Activated naive CD4-positive, alpha-beta T cell treated with anti-CD3 and anti-CD28 coated beads, Interleukin-2, amount 50 U/mL, for 24 hours (primary cell): ENCODE data around the gene RNF208.

Experiments used
- H3K27ac Mint-ChIP-seq: one replicate; pipeline ENCODE4 v1.8.0; 2021; ENCODE audit warnings: mild to moderate bottlenecking, mixed read lengths
- H3K27me3 Mint-ChIP-seq: one replicate; pipeline ENCODE4 v1.8.0; 2021; ENCODE audit warnings: mixed read lengths
- H3K36me3 Mint-ChIP-seq: one replicate; pipeline ENCODE4 v1.8.0; 2021; ENCODE audit warnings: mixed read lengths
- H3K4me1 Mint-ChIP-seq: one replicate; pipeline ENCODE4 v1.8.0; 2021; ENCODE audit warnings: mixed read lengths
- H3K4me3 Mint-ChIP-seq: one replicate; pipeline ENCODE4 v1.8.0; 2021; ENCODE audit warnings: mild to moderate bottlenecking, mixed read lengths
- H3K9me3 Mint-ChIP-seq: one replicate; pipeline ENCODE4 v1.8.0; 2021; ENCODE audit warnings: mixed read lengths

Gene RNF208

GRCh38 chr9:137199411-137200121, 22.5 kb downstream of the RNF208 start:
- no peak overlapping the region for H3K27ac Mint-ChIP-seq
- no peaks in the 10 kb centered on the region for H3K27me3 Mint-ChIP-seq
- peak overlapping the region; percentile 83 for H3K4me3 Mint-ChIP-seq
- H3K9me3 Mint-ChIP-seq = no peaks in the 10 kb centered on the region
- H3K4me1 Mint-ChIP-seq = peaks cover 21% of the 10 kb centered on the region
- no peaks in the 10 kb centered on the region for H3K36me3 Mint-ChIP-seq

- Mint-ChIP-seq H3K36me3 (no peaks in the 10 kb centered on the region), H3K9me3 (no peaks in the 10 kb centered on the region), H3K4me1 (peaks cover 15% of the 10 kb centered on the region), H3K4me3 (no peak overlapping the region), H3K27me3 (no peaks in the 10 kb centered on the region), H3K27ac (no peak overlapping the region)
Observed at GRCh38 chr9:137198902-137199283, 23.1 kb downstream of the RNF208 start.

GRCh38 chr9:137198051-137198901, 23.8 kb downstream of the RNF208 start:
- peak overlapping the region; percentile 23 for H3K4me3 Mint-ChIP-seq
- H3K4me1 Mint-ChIP-seq = peaks cover 14% of the 10 kb centered on the region
- no peak overlapping the region for H3K27ac Mint-ChIP-seq
- H3K36me3 Mint-ChIP-seq = no peaks in the 10 kb centered on the region
- H3K27me3 Mint-ChIP-seq = no peaks in the 10 kb centered on the region
- no peaks in the 10 kb centered on the region for H3K9me3 Mint-ChIP-seq

GRCh38 chr9:137195525-137196220, 26.4 kb downstream of the RNF208 start:
- Mint-ChIP-seq H3K4me3 (no peak overlapping the region), H3K27me3 (no peaks in the 10 kb centered on the region), H3K4me1 (peaks cover 3% of the 10 kb centered on the region), H3K27ac (no peak overlapping the region), H3K36me3 (no peaks in the 10 kb centered on the region), H3K9me3 (no peaks in the 10 kb centered on the region)

- Mint-ChIP-seq H3K4me3 (no peak overlapping the region), H3K36me3 (no peaks in the 10 kb centered on the region), H3K4me1 (peaks cover 3% of the 10 kb centered on the region), H3K27ac (no peak overlapping the region), H3K9me3 (no peaks in the 10 kb centered on the region), H3K27me3 (no peaks in the 10 kb centered on the region)
Observed at GRCh38 chr9:137194909-137195308, 27.1 kb downstream of the RNF208 start.

GRCh38 chr9:137194388-137194787, 27.7 kb downstream of the RNF208 start:
- Mint-ChIP-seq H3K36me3 (no peaks in the 10 kb centered on the region), H3K4me3 (no peak overlapping the region)

GRCh38 chr9:137193771-137194170, 28.3 kb downstream of the RNF208 start:
- H3K9me3 Mint-ChIP-seq = no peaks in the 10 kb centered on the region

More at GRCh38 chr9:137194388-137194787, 27.7 kb downstream of the RNF208 start:
- Mint-ChIP-seq H3K27ac (no peak overlapping the region), H3K27me3 (no peaks in the 10 kb centered on the region), H3K9me3 (no peaks in the 10 kb centered on the region), H3K4me1 (peaks cover 4% of the 10 kb centered on the region)

GRCh38 chr9:137192859-137193258, 29.2 kb downstream of the RNF208 start:
- Mint-ChIP-seq H3K27me3 (no peaks in the 10 kb centered on the region), H3K36me3 (no peaks in the 10 kb centered on the region), H3K9me3 (no peaks in the 10 kb centered on the region), H3K4me1 (peaks cover 9% of the 10 kb centered on the region), H3K4me3 (no peak overlapping the region), H3K27ac (no peak overlapping the region)

More at GRCh38 chr9:137193771-137194170, 28.3 kb downstream of the RNF208 start:
- H3K27ac Mint-ChIP-seq = no peak overlapping the region
- H3K36me3 Mint-ChIP-seq = no peaks in the 10 kb centered on the region
- peaks cover 9% of the 10 kb centered on the region for H3K4me1 Mint-ChIP-seq
- no peak overlapping the region for H3K4me3 Mint-ChIP-seq
- no peaks in the 10 kb centered on the region for H3K27me3 Mint-ChIP-seq

- H3K4me1 Mint-ChIP-seq = peaks cover 12% of the 10 kb centered on the region
- no peaks in the 10 kb centered on the region for H3K36me3 Mint-ChIP-seq
- no peak overlapping the region for H3K4me3 Mint-ChIP-seq
- peak overlapping the region; percentile 72 for H3K27ac Mint-ChIP-seq
- H3K9me3 Mint-ChIP-seq = no peaks in the 10 kb centered on the region
- no peaks in the 10 kb centered on the region for H3K27me3 Mint-ChIP-seq
Observed at GRCh38 chr9:137192448-137192780, 29.6 kb downstream of the RNF208 start.

GRCh38 chr9:137191691-137192447, 30.2 kb downstream of the RNF208 start:
- no peaks in the 10 kb centered on the region for H3K27me3 Mint-ChIP-seq
- peaks cover 17% of the 10 kb centered on the region for H3K4me1 Mint-ChIP-seq
- H3K36me3 Mint-ChIP-seq = no peaks in the 10 kb centered on the region
- no peak overlapping the region for H3K4me3 Mint-ChIP-seq
- H3K27ac Mint-ChIP-seq = no peak overlapping the region
- H3K9me3 Mint-ChIP-seq = no peaks in the 10 kb centered on the region

GRCh38 chr9:137191245-137191644, 30.8 kb downstream of the RNF208 start:
- Mint-ChIP-seq H3K4me1 (peaks cover 24% of the 10 kb centered on the region), H3K36me3 (no peaks in the 10 kb centered on the region), H3K9me3 (no peaks in the 10 kb centered on the region), H3K4me3 (no peak overlapping the region), H3K27ac (no peak overlapping the region), H3K27me3 (no peaks in the 10 kb centered on the region)

GRCh38 chr9:137190315-137190856, 31.7 kb downstream of the RNF208 start:
- no peaks in the 10 kb centered on the region for H3K27me3 Mint-ChIP-seq
- H3K9me3 Mint-ChIP-seq = no peaks in the 10 kb centered on the region
- peak overlapping the region; percentile 51 for H3K27ac Mint-ChIP-seq
- H3K4me1 Mint-ChIP-seq = peaks cover 25% of the 10 kb centered on the region
- H3K36me3 Mint-ChIP-seq = no peaks in the 10 kb centered on the region
- H3K4me3 Mint-ChIP-seq = peak overlapping the region; percentile 55

- Mint-ChIP-seq H3K9me3 (no peaks in the 10 kb centered on the region), H3K27ac (peak overlapping the region; percentile 87), H3K36me3 (no peaks in the 10 kb centered on the region), H3K27me3 (no peaks in the 10 kb centered on the region), H3K4me1 (peaks cover 25% of the 10 kb centered on the region), H3K4me3 (peak overlapping the region; percentile 89)
Observed at GRCh38 chr9:137189297-137190295, 32.4 kb downstream of the RNF208 start.
